ENCODE data around the gene NFATC2.

GRCh38 chr20:51470907-51471411, 71.6 kb downstream of the NFATC2 start:
- TF ChIP-seq, protein P1, sequence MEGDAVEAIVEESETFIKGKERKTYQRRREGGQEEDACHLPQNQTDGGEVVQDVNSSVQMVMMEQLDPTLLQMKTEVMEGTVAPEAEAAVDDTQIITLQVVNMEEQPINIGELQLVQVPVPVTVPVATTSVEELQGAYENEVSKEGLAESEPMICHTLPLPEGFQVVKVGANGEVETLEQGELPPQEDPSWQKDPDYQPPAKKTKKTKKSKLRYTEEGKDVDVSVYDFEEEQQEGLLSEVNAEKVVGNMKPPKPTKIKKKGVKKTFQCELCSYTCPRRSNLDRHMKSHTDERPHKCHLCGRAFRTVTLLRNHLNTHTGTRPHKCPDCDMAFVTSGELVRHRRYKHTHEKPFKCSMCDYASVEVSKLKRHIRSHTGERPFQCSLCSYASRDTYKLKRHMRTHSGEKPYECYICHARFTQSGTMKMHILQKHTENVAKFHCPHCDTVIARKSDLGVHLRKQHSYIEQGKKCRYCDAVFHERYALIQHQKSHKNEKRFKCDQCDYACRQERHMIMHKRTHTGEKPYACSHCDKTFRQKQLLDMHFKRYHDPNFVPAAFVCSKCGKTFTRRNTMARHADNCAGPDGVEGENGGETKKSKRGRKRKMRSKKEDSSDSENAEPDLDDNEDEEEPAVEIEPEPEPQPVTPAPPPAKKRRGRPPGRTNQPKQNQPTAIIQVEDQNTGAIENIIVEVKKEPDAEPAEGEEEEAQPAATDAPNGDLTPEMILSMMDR (IDR thresholded peaks at IDR 0.05; ENCODE audit: insufficient read depth, low read depth, low read length) = no peak
- no peak for TF ChIP-seq EZH2 (IDR thresholded peaks at IDR 0.05; ENCODE audit: insufficient read depth, low read length)

Data from astrocyte (in vitro differentiated cells and primary cell).